Measurements from ENCODE around the gene GTPBP1. TPM values are rescaled to one million over a fixed set of nuclear protein-coding genes. Genes with fewer than 3 reads are reported as not detected.

The GTPBP1 gene
- total RNA-seq, 1 donor, result 35.4 TPM

- no peak for DNase-seq (ENCODE audit: low read depth)
- no peak overlapping the region for H3K4me3 ChIP-seq (ENCODE audit: low read depth, low read length)
- no peak for TF ChIP-seq CTCF (IDR thresholded peaks at IDR 0.05; ENCODE audit: insufficient read depth, low read depth, low read length)
Observed at GRCh38 chr22:38742176-38742942, 36.6 kb downstream of the GTPBP1 start.

GRCh38 chr22:38744981-38745380, 39.2 kb downstream of the GTPBP1 start:
- no peak for TF ChIP-seq CTCF (IDR thresholded peaks at IDR 0.05; ENCODE audit: insufficient read depth, low read depth, low read length)
- no peak overlapping the region for H3K4me3 ChIP-seq (ENCODE audit: low read depth, low read length)
- no peak for DNase-seq (ENCODE audit: low read depth)

- TF ChIP-seq CTCF (IDR thresholded peaks at IDR 0.05; ENCODE audit: insufficient read depth, low read depth, low read length), result no peak
- H3K4me3 ChIP-seq (ENCODE audit: low read depth, low read length), result no peak overlapping the region
- no peak for DNase-seq (ENCODE audit: low read depth)
Observed at GRCh38 chr22:38745676-38746460, 40.1 kb downstream of the GTPBP1 start.

- no peak for TF ChIP-seq CTCF (IDR thresholded peaks at IDR 0.05; ENCODE audit: insufficient read depth, low read depth, low read length)
- H3K4me3 ChIP-seq (ENCODE audit: low read depth, low read length), result no peak overlapping the region
- no peak for DNase-seq (ENCODE audit: low read depth)
Observed at GRCh38 chr22:38748487-38749136, 42.9 kb downstream of the GTPBP1 start.

- no peak for TF ChIP-seq CTCF (IDR thresholded peaks at IDR 0.05; ENCODE audit: insufficient read depth, low read depth, low read length)
- no peak overlapping the region for H3K4me3 ChIP-seq (ENCODE audit: low read depth, low read length)
- no peak for DNase-seq (ENCODE audit: low read depth)
Observed at GRCh38 chr22:38750104-38750503, 44.4 kb downstream of the GTPBP1 start.

- no peak for DNase-seq (ENCODE audit: low read depth)
- no peak overlapping the region for H3K4me3 ChIP-seq (ENCODE audit: low read depth, low read length)
- TF ChIP-seq CTCF (IDR thresholded peaks at IDR 0.05; ENCODE audit: insufficient read depth, low read depth, low read length), result no peak
Observed at GRCh38 chr22:38750638-38751037, 44.9 kb downstream of the GTPBP1 start.

Data from fibroblast of villous mesenchyme (primary cell).